Neural cell (in vitro differentiated cells): ENCODE data around the gene CHN1. TPM values are rescaled to one million over a fixed set of nuclear protein-coding genes. Genes with fewer than 3 reads are reported as not detected.

Experiments used
- H2AFZ ChIP-seq: fragments of 200-600, 300-800 bp; sonication (generic), shearing (Covaris generic); 2 replicates; pipeline ENCODE4 v1.6.0; 2014; ENCODE audit warnings: low read depth, mild to moderate bottlenecking, antibody characterized with exemption, low read length, moderate library complexity
- H3F3A ChIP-seq: fragments of 200-600 bp; shearing (Covaris generic); 2 replicates; pipeline ENCODE4 v1.6.1; 2016; ENCODE audit warnings: mild to moderate bottlenecking, moderate library complexity, mixed read lengths, antibody characterized with exemption, low read length; ENCODE audit not compliant: insufficient read depth, poor library complexity, severe bottlenecking
- H3K27ac ChIP-seq: fragments of 200-600, 300-800 bp; sonication (generic), shearing (Covaris generic); 2 replicates; pipeline ENCODE4 v1.5.1; 2014; ENCODE audit warnings: mild to moderate bottlenecking, low read length, moderate library complexity
- H3K27me3 ChIP-seq: fragments of 300-800, 200-600 bp; sonication (generic), shearing (Covaris generic); 2 replicates; pipeline ENCODE4 v1.6.0; 2014; ENCODE audit warnings: mild to moderate bottlenecking, low read depth, low read length, moderate library complexity; ENCODE audit not compliant: insufficient read depth
- H3K36me3 ChIP-seq: fragments of 300-800, 200-600 bp; sonication (generic), shearing (Covaris generic); 2 replicates; pipeline ENCODE4 v1.5.1; 2014; ENCODE audit warnings: mild to moderate bottlenecking, antibody characterized with exemption, low read length, moderate library complexity; ENCODE audit not compliant: insufficient read depth
- H3K4me2 ChIP-seq: fragments of 300-800, 200-600 bp; sonication (generic), shearing (Covaris generic); 2 replicates; pipeline ENCODE4 v1.6.0; 2014; ENCODE audit warnings: mild to moderate bottlenecking, low read length
- H3K4me3 ChIP-seq: fragments of 300-800, 200-600 bp; sonication (generic), shearing (Covaris generic); 2 replicates; pipeline ENCODE4 v1.5.1; 2014; ENCODE audit warnings: mild to moderate bottlenecking, low read length, moderate library complexity
- H3K79me2 ChIP-seq: fragments of 200-600 bp; shearing (Covaris generic); replicated peaks from 2 replicates; pipeline ENCODE4 v1.6.0; 2014; ENCODE audit warnings: mild to moderate bottlenecking, low read length, moderate library complexity; ENCODE audit not compliant: insufficient read depth
- H3K9ac ChIP-seq: fragments of 300-800, 200-600 bp; sonication (generic), shearing (Covaris generic); 2 replicates; pipeline ENCODE4 v1.6.1; 2016; ENCODE audit warnings: mild to moderate bottlenecking, low read length, mixed read lengths
- H3K9me2 ChIP-seq: fragments of 200-600 bp; shearing (Covaris generic); 2 replicates; pipeline ENCODE4 v1.6.1; 2016; ENCODE audit warnings: mild to moderate bottlenecking, low read length, mixed read lengths; ENCODE audit not compliant: insufficient read depth
- H3K9me3 ChIP-seq: fragments of 200-600, 300-800 bp; sonication (generic), shearing (Covaris generic); 2 replicates; pipeline ENCODE4 v1.6.1; 2016; ENCODE audit warnings: mild to moderate bottlenecking, mixed run types, low read length, moderate library complexity, mixed read lengths
- H4K20me1 ChIP-seq: fragments of 200-600 bp; shearing (Covaris generic); 2 replicates; pipeline ENCODE4 v1.6.1; 2016; ENCODE audit warnings: mild to moderate bottlenecking, mixed run types; ENCODE audit not compliant: insufficient read depth
- EP300 ChIP-seq: fragments of 450-650 bp; conservative IDR thresholded peaks from 2 replicates; pipeline ENCODE4 v1.6.1; 2014; ENCODE audit warnings: antibody characterized with exemption, mild to moderate bottlenecking, moderate library complexity; ENCODE audit not compliant: poor library complexity, severe bottlenecking
- EZH2 ChIP-seq: fragments of 200-600, 300-800 bp; shearing (Covaris generic), sonication (generic); IDR thresholded peaks from 2 replicates; pipeline ENCODE4 v1.6.1; 2014; ENCODE audit warnings: antibody characterized with exemption, low read length, borderline replicate concordance, mild to moderate bottlenecking; ENCODE audit not compliant: insufficient read depth, poor library complexity, severe bottlenecking
- MXI1 ChIP-seq: fragments of 450-650 bp; conservative IDR thresholded peaks from 2 replicates; pipeline ENCODE4 v1.6.1; 2014; ENCODE audit warnings: antibody characterized with exemption, mild to moderate bottlenecking; ENCODE audit not compliant: poor library complexity, severe bottlenecking
- POLR2AphosphoS5 ChIP-seq: IDR thresholded peaks from 2 replicates; pipeline ENCODE4 v1.6.1; 2012
- RAD21 ChIP-seq: fragments of 450-650 bp; conservative IDR thresholded peaks from 2 replicates; pipeline ENCODE4 v1.6.1; 2014; ENCODE audit warnings: antibody characterized with exemption, mild to moderate bottlenecking, moderate library complexity
- SMC3 ChIP-seq: fragments of 450-650 bp; conservative IDR thresholded peaks from 2 replicates; pipeline ENCODE4 v1.6.1; 2014; ENCODE audit warnings: antibody characterized with exemption, mild to moderate bottlenecking, moderate library complexity; ENCODE audit not compliant: poor library complexity
- TAF1 ChIP-seq: IDR thresholded peaks from 2 replicates; pipeline ENCODE4 v1.6.1; 2012; ENCODE audit warnings: low read depth
- polyA minus RNA-seq: library from RNA; depleted of rRNA, polyadenylated mRNA; stranded (reverse); fragments of >200 nt; gene quantifications from 2 replicates; pipeline ENCODE4 v1.2.3, GENCODE V29; 2014
- polyA plus RNA-seq: library from polyadenylated mRNA; depleted of rRNA; stranded (reverse); fragments of >200 nt; gene quantifications from 2 replicates; pipeline ENCODE4 v1.2.3, GENCODE V29; 2014
- TF ChIP-seq, protein P1 (sequence below): IDR thresholded peaks from 2 replicates; pipeline ENCODE4 v1.6.1; 2012; ENCODE audit warnings: borderline replicate concordance
- TF ChIP-seq, protein P2 (sequence below): fragments of 450-650 bp; IDR thresholded peaks from 2 replicates; pipeline ENCODE4 v1.5.1; 2014; ENCODE audit warnings: antibody characterized with exemption, mild to moderate bottlenecking, moderate library complexity; ENCODE audit not compliant: poor library complexity, severe bottlenecking

CHN1 gene, protein sequence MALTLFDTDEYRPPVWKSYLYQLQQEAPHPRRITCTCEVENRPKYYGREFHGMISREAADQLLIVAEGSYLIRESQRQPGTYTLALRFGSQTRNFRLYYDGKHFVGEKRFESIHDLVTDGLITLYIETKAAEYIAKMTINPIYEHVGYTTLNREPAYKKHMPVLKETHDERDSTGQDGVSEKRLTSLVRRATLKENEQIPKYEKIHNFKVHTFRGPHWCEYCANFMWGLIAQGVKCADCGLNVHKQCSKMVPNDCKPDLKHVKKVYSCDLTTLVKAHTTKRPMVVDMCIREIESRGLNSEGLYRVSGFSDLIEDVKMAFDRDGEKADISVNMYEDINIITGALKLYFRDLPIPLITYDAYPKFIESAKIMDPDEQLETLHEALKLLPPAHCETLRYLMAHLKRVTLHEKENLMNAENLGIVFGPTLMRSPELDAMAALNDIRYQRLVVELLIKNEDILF
- polyA plus RNA-seq (133 and 134 TPM in 2 replicates), polyA minus RNA-seq (118 and 139 TPM in 2 replicates)

DNA sequence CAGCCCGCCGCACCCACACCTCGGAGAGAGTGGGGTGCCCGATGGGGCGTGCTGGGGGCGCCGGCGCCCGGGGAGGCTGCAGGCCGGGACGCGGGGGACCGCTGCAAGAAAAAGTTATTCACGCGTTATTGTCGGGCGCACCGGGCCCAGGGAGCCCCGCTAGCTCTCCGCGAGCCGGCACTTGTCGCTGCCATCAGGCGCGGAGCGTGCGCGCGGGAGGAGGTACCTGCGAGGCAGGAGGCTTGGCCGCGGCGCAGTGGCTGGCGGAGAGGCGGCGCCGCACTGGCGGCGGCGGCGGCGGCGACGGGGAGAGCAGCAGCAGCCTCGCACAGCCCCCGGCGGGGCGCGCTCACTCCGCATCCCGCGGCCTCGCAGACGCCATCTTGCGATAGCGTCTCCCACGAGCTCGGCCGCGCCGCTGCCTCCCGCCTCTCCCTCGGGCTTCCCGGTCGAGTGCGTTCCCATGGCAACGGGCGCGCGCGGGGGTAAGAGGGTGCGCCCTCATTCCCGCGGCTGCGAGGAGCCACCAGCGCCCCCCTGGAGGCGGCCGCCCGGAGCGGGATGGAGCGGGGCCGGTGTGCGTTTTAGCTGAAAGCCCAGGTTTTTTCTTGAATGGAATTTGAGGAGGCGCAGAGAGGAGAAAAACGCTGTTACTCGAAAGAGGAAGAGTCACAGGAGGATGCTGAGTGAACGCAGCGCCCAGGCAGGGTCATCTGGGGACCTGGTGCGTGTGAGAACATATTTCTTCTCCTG, at the start of gene CHN1:
Gene CHN1 (minus strand): TSS at position 402 of the 753 bp plus-strand sequence. CDS start 469 bp downstream, outside the sequence.
- Histone ChIP-seq H3K4me2 (peak within 1 kb of the TSS; percentile 79), H4K20me1 (no peaks in the 10 kb centered on the region), H3K79me2 (peaks cover 43% of the 10 kb centered on the region), H3K9me2 (no peaks in the 10 kb centered on the region), H3K27me3 (no peaks in the 10 kb centered on the region), H3K9ac (peak within 1 kb of the TSS; percentile 95), H3K4me3 (peak within 1 kb of the TSS; percentile 81), H3F3A (peaks cover 5% of the 10 kb centered on the region), H2AFZ (peak within 1 kb of the TSS; percentile 38), H3K9me3 (no peaks in the 10 kb centered on the region), H3K36me3 (no peaks in the 10 kb centered on the region), H3K27ac (peak within 1 kb of the TSS; percentile 99)
- TF ChIP-seq EP300 = peak; percentile 78
- TF ChIP-seq POLR2AphosphoS5 = peak; percentile 75
- TF ChIP-seq, protein P1, sequence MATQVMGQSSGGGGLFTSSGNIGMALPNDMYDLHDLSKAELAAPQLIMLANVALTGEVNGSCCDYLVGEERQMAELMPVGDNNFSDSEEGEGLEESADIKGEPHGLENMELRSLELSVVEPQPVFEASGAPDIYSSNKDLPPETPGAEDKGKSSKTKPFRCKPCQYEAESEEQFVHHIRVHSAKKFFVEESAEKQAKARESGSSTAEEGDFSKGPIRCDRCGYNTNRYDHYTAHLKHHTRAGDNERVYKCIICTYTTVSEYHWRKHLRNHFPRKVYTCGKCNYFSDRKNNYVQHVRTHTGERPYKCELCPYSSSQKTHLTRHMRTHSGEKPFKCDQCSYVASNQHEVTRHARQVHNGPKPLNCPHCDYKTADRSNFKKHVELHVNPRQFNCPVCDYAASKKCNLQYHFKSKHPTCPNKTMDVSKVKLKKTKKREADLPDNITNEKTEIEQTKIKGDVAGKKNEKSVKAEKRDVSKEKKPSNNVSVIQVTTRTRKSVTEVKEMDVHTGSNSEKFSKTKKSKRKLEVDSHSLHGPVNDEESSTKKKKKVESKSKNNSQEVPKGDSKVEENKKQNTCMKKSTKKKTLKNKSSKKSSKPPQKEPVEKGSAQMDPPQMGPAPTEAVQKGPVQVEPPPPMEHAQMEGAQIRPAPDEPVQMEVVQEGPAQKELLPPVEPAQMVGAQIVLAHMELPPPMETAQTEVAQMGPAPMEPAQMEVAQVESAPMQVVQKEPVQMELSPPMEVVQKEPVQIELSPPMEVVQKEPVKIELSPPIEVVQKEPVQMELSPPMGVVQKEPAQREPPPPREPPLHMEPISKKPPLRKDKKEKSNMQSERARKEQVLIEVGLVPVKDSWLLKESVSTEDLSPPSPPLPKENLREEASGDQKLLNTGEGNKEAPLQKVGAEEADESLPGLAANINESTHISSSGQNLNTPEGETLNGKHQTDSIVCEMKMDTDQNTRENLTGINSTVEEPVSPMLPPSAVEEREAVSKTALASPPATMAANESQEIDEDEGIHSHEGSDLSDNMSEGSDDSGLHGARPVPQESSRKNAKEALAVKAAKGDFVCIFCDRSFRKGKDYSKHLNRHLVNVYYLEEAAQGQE = peak; percentile 16
- peak; percentile 91 for TF ChIP-seq MXI1
- TF ChIP-seq RAD21 = peak; percentile 57
- TF ChIP-seq TAF1 = peak; percentile 90
- peak; percentile 57 for TF ChIP-seq SMC3
- TF ChIP-seq, protein P2, sequence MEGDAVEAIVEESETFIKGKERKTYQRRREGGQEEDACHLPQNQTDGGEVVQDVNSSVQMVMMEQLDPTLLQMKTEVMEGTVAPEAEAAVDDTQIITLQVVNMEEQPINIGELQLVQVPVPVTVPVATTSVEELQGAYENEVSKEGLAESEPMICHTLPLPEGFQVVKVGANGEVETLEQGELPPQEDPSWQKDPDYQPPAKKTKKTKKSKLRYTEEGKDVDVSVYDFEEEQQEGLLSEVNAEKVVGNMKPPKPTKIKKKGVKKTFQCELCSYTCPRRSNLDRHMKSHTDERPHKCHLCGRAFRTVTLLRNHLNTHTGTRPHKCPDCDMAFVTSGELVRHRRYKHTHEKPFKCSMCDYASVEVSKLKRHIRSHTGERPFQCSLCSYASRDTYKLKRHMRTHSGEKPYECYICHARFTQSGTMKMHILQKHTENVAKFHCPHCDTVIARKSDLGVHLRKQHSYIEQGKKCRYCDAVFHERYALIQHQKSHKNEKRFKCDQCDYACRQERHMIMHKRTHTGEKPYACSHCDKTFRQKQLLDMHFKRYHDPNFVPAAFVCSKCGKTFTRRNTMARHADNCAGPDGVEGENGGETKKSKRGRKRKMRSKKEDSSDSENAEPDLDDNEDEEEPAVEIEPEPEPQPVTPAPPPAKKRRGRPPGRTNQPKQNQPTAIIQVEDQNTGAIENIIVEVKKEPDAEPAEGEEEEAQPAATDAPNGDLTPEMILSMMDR = peak; percentile 69
- TF ChIP-seq EZH2 = no peak

DNA sequence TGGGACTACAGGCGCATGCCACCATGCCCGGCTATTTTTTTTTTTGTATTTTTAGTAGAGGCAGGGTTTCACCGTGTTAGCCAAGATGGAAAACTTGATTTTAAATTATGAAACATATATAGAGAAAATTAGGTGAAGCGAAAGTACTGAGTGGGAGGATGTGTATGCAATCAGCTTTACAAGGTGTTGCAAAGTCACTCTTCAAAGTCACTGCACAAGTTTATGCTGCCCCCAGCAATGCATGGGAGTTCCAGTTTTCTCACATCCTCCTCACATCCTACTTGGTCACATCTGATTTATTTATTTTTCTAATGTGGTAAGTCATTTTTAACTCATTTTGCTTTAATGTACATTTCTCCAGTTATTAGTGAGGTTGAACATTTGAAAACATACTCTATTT, 49.2 kb upstream of the CHN1 start:
- TF ChIP-seq MXI1 = no peak
- no peak for TF ChIP-seq SMC3
- TF ChIP-seq TAF1 = no peak
- no peak for TF ChIP-seq EZH2
- TF ChIP-seq, protein P1 = no peak
- TF ChIP-seq, protein P2 = no peak
- no peak for TF ChIP-seq POLR2AphosphoS5
- TF ChIP-seq EP300 = no peak
- no peak for TF ChIP-seq RAD21
- H3K27me3 ChIP-seq = no peaks in the 10 kb centered on the region
- no peaks in the 10 kb centered on the region for H3K9me2 ChIP-seq
- no peak overlapping the region for H3K27ac ChIP-seq
- no peaks in the 10 kb centered on the region for H3K79me2 ChIP-seq
- H3K4me2 ChIP-seq = no peak overlapping the region
- no peaks in the 10 kb centered on the region for H4K20me1 ChIP-seq
- no peak overlapping the region for H2AFZ ChIP-seq
- no peaks in the 10 kb centered on the region for H3F3A ChIP-seq
- no peaks in the 10 kb centered on the region for H3K36me3 ChIP-seq
- no peak overlapping the region for H3K9ac ChIP-seq
- no peak overlapping the region for H3K4me3 ChIP-seq
- H3K9me3 ChIP-seq = no peaks in the 10 kb centered on the region
